Keratinocyte (primary cell): ENCODE results near the gene PRDM1.

Experiments used
- CTCF ChIP-seq, 3 experiments: IDR thresholded peaks in 1 of 3; conservative IDR thresholded peaks in 1 of 3; optimal IDR thresholded peaks in 1 of 3; 2 replicates in 2 of 3; 3 replicates in 1 of 3; pipeline versions ENCODE3 to v1.5.1; 2011; ENCODE audit warnings: low read length in 3 of 3, mild to moderate bottlenecking in 3 of 3, moderate library complexity in 2 of 3, control low read depth in 1 of 3, inconsistent platforms in 1 of 3; ENCODE audit not compliant: insufficient read depth in 2 of 3; ENCODE audit errors: extremely low read depth in 1 of 3
- EZH2 ChIP-seq: IDR thresholded peaks from one replicate; pipeline ENCODE4 v1.6.1; 2012; ENCODE audit warnings: inconsistent platforms, mild to moderate bottlenecking, low read length, moderate library complexity

GRCh38 chr6:106083618-106084017 is 2.5 kb upstream of the PRDM1 start:
- TF ChIP-seq EZH2 (no peak), CTCF (optimal IDR thresholded peaks at IDR 0.05 in 1 of 3, IDR thresholded peaks at IDR 0.05 in 1 of 3, conservative IDR thresholded peaks at IDR 0.05 in 1 of 3; ENCODE audit: extremely low read depth in 1 of 3, insufficient read depth in 2 of 3, low read length in 3 of 3) (no peak)
